ENCODE data around the gene FHOD1. TPM values are rescaled to one million over a fixed set of nuclear protein-coding genes. Genes with fewer than 3 reads are reported as not detected.
A peak's percentile ranks its signal among the peaks of the same experiment; 100 is the strongest.

Gene FHOD1
- total and polyA plus RNA-seq, 12 donors, result 11.6 to 71.1 (median 19.1) TPM

DNA sequence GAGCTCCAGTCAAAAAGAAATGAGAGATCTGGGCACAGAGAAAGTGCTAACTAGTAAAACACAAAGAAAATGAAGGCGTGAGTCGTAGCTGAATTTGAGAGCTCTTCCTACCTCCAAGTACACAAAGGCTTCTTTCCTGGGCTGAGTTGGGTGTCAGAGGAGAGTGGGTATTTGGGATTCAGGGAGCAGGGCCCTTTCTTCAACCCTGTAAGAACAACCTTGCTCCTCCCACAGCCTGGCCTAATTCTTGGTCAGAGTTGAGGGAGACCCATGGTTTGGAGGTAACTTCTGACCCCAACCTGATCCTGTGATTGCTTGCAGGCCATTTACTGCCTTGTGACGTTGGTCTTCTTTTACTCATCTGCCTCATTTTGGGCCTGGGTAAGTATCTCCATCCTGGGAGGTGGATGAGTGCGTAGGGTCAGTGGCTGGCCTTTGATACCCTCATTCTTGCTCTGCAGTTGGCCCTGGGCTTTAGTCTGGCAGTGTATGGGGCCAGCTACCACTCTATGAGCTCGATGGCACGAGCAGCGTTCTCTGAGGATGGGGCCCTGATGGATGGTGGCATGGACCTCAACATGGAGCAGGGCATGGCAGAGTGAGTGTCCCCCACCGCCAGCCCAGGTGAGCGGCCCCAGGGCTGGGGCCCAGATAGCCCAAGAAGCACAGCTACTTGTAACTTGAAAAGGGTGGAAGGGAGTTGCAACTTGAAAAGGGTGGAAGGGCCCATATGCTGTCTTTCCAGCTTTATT lies 19.1 kb downstream of the FHOD1 start:
- TF ChIP-seq, protein P1, sequence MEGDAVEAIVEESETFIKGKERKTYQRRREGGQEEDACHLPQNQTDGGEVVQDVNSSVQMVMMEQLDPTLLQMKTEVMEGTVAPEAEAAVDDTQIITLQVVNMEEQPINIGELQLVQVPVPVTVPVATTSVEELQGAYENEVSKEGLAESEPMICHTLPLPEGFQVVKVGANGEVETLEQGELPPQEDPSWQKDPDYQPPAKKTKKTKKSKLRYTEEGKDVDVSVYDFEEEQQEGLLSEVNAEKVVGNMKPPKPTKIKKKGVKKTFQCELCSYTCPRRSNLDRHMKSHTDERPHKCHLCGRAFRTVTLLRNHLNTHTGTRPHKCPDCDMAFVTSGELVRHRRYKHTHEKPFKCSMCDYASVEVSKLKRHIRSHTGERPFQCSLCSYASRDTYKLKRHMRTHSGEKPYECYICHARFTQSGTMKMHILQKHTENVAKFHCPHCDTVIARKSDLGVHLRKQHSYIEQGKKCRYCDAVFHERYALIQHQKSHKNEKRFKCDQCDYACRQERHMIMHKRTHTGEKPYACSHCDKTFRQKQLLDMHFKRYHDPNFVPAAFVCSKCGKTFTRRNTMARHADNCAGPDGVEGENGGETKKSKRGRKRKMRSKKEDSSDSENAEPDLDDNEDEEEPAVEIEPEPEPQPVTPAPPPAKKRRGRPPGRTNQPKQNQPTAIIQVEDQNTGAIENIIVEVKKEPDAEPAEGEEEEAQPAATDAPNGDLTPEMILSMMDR (IDR thresholded peaks at IDR 0.05), result no peak
- ATAC-seq (no peak), DNase-seq (no peak)
- intact Hi-C loops (cut with DNase I), result loop anchor here in 2 of 10 donors (5.0 kb wide), 1 partner anchor 36 kb away; the partner anchor contains the start of genes E2F4 (in 2 of the 2) and EXOC3L1 (in 2 of the 2)
- H3K27ac ChIP-seq, result peak overlapping the region in 1 of 10 donors; percentile 90
- WGBS, 2 donors, result 88 to 90% methylated on average over 9 of the region's 9 CpGs
- no peaks in the 10 kb centered on the region for H3K9me3 ChIP-seq
- H3K27me3 ChIP-seq, result no peaks in the 10 kb centered on the region
- peaks cover 0 to 54% (median 36%) of the 10 kb centered on the region in 9 donors for H3K36me3 ChIP-seq
- peaks cover 5 to 34% (median 27%) of the 10 kb centered on the region in 9 donors for H3K4me1 ChIP-seq
- H3K4me3 ChIP-seq, result peak overlapping the region in 8 of 10 donors; percentile 70 to 99 (median 91)

GRCh38 chr16:67227567-67227921 lies 19.7 kb downstream of the FHOD1 start:
- Histone ChIP-seq H3K4me3 (peak overlapping the region; percentile 70 to 99 (median 92)), H3K36me3 (peaks cover 0 to 49% (median 36%) of the 10 kb centered on the region in 9 donors), H3K9me3 (no peaks in the 10 kb centered on the region), H3K27me3 (no peaks in the 10 kb centered on the region), H3K4me1 (peaks cover 5 to 39% (median 29%) of the 10 kb centered on the region in 9 donors), H3K27ac (peak overlapping the region in 9 of 10 donors; percentile 65 to 93 (median 90))
- intact Hi-C loops (cut with DNase I), result loop anchor here in 3 of 10 donors (2.0 to 5.0 kb wide), 3 partner anchors 19 to 37 kb away; partner anchors contain the start of genes EXOC3L1 (in 3 of the 3), E2F4 (in 2 of the 3) and FHOD1 (in 1 of the 3)
- 12 to 14% methylated on average over 12 of the region's 12 CpGs for WGBS, 2 donors
- TF ChIP-seq, protein P1 (IDR thresholded peaks at IDR 0.05), result no peak
- ATAC-seq (no peak), DNase-seq (no peak)

GRCh38 chr16:67226804-67227566 lies 20.3 kb downstream of the FHOD1 start, which contains the start of gene TMEM208:
TSS of gene TMEM208 (plus strand) at chr16:67227130. CDS start at chr16:67227219, 89 bp downstream.
- TF ChIP-seq, protein P1 (IDR thresholded peaks at IDR 0.05), result peak in 4 of 9 donors; percentile 20 to 42 (median 31)
- Histone ChIP-seq H3K9me3 (no peaks in the 10 kb centered on the region), H3K4me3 (peak within 1 kb of the TSS; percentile 70 to 99 (median 92)), H3K27ac (peak within 1 kb of the TSS; percentile 59 to 93 (median 88)), H3K4me1 (peaks cover 5 to 39% (median 29%) of the 10 kb centered on the region in 9 donors), H3K36me3 (peaks cover 0 to 43% (median 35%) of the 10 kb centered on the region in 9 donors), H3K27me3 (no peaks in the 10 kb centered on the region)
- peak; percentile 97 to 98 for DNase-seq
- WGBS, 2 donors, result 0% methylated on average over 46 of the region's 46 CpGs
- intact Hi-C loops (cut with DNase I), result loop anchor here in 3 of 10 donors (2.0 to 5.0 kb wide), 3 partner anchors 20 to 36 kb away; partner anchors contain the start of genes EXOC3L1 (in 3 of the 3), E2F4 (in 2 of the 3) and FHOD1 (in 1 of the 3)
- peak; percentile 94 to 98 (median 97) for ATAC-seq
